ENCODE results near the gene CFAP119. TPM values are rescaled to one million over a fixed set of nuclear protein-coding genes. Genes with fewer than 3 reads are reported as not detected.
A peak's percentile ranks its signal among the peaks of the same experiment; 100 is the strongest.

The CFAP119 gene
- total and polyA plus RNA-seq, 7 donors, result 0.82 to 11.9 (median 2.5) TPM; not detected in 1

DNA sequence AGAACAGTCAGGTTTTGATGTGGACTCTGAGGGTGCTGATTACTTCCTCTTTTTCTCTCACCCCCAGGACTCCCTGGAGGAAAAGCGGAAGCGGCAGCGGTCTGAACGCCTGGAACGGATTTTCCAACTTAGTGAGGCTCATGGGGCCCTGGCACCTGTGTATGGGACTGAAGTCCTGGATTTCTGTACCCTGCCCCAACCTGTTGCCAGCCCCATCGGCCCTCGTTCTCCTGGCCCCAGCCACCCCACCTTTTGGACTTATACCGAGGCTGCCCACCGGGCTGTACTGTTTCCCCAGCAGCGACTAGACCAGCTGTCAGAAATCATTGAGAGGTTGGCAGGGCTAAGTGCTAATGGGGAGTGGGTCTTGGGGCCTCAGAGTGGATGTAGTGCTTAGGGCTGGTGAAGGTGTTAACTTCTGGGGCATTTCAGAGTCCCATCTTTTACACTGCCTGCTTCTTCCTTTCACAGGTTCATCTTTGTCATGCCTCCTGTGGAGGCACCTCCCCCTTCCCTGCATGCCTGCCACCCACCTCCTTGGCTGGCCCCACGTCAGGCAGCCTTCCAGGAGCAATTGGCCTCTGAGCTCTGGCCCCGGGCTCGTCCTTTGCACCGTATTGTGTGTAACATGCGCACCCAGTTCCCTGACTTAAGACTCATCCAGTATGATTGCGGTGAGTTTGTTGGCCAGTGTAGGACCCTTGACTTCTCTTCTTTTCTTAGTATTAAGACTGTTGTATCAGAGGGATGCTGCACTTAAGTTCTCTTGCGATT is 32.8 kb downstream of the CFAP119 start:
- no peaks in the 10 kb centered on the region for H3K27me3 ChIP-seq
- peak; percentile 67 for DNase-seq
- TF ChIP-seq POLR2AphosphoS5 (IDR thresholded peaks at IDR 0.05), result no peak
- no peak for TF ChIP-seq POLR2A (IDR thresholded peaks at IDR 0.05)
- TF ChIP-seq EP300 (IDR thresholded peaks at IDR 0.05), result no peak
- TF ChIP-seq CTCF (IDR thresholded peaks at IDR 0.05), result no peak
- no peaks in the 10 kb centered on the region for H3K4me1 ChIP-seq
- H3K36me3 ChIP-seq, result peaks cover 39 to 91% (median 63%) of the 10 kb centered on the region in 4 donors
- H3K27ac ChIP-seq, result no peak overlapping the region
- 33 to 73% methylated on average over 17 of the region's 17 CpGs for WGBS, 2 donors
- intact Hi-C loops (cut with DNase I), result no loop called here
- no peak overlapping the region for H3K4me3 ChIP-seq
- no peaks in the 10 kb centered on the region for H3K9me3 ChIP-seq

DNA sequence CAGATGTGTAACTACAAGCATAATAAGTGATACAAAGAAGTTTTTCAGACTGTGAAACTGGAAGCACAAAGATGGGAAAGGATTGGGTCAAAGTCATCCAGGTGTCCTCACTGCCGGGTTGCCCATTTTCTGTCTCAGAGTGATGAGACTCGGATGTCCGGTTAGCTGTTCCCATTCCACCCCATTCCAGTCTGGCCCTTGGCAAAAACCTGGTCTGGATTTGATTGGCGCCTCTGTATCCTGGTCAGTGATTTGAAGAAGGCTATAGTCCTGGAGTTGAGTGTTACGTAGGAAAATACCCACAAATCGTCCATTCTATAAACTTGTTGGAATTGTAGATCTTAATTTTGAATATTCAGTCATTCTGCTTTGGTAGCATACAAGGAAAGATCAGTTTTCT is 33.5 kb downstream of the CFAP119 start:
- Histone ChIP-seq H3K4me3 (no peak overlapping the region), H3K27me3 (no peaks in the 10 kb centered on the region), H3K4me1 (no peaks in the 10 kb centered on the region), H3K27ac (no peak overlapping the region), H3K36me3 (peaks cover 39 to 91% (median 63%) of the 10 kb centered on the region in 4 donors), H3K9me3 (no peaks in the 10 kb centered on the region)
- peak; percentile 39 for DNase-seq
- whole genome bisulfite sequencing, 2 donors, result 90 to 94% methylated on average over 6 of the region's 6 CpGs
- TF ChIP-seq CTCF (IDR thresholded peaks at IDR 0.05) (no peak), POLR2AphosphoS5 (IDR thresholded peaks at IDR 0.05) (no peak), POLR2A (IDR thresholded peaks at IDR 0.05) (no peak), EP300 (IDR thresholded peaks at IDR 0.05) (no peak)
- intact Hi-C loops (cut with DNase I), result no loop called here

DNA sequence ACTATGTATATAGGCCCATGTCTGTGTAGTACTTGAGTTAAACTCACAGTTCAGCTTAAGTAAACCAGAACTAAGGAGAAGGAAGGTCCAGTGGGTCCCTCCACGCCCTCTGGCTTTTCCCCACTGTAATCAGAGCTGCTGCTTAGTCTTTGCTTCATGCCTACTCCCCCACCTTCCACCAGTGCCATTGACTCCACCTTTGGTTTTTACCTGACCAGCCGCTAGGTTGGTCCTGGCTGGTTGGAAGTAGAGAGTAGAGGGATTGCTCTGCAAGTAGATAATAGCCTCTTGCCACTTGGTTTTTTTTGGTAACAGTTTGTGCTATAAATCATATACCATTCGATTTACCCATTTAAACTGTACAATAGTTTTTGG is 36.5 kb downstream of the CFAP119 start:
- WGBS, 2 donors, result 27 to 77% methylated on average over 3 of the region's 3 CpGs
- Histone ChIP-seq H3K4me1 (no peaks in the 10 kb centered on the region), H3K36me3 (peaks cover 41 to 91% (median 66%) of the 10 kb centered on the region in 4 donors), H3K27ac (peak overlapping the region in 1 of 4 donors; percentile 16), H3K27me3 (no peaks in the 10 kb centered on the region), H3K9me3 (no peaks in the 10 kb centered on the region), H3K4me3 (no peak overlapping the region)
- no peak for DNase-seq
- TF ChIP-seq POLR2A (IDR thresholded peaks at IDR 0.05) (no peak), POLR2AphosphoS5 (IDR thresholded peaks at IDR 0.05) (peak in 1 of 4 donors; percentile 8), EP300 (IDR thresholded peaks at IDR 0.05) (no peak), CTCF (IDR thresholded peaks at IDR 0.05) (no peak)
- intact Hi-C loops (cut with DNase I), result no loop called here

- Histone ChIP-seq H3K27ac (peak overlapping the region in 1 of 4 donors; percentile 16), H3K36me3 (peaks cover 44 to 91% (median 65%) of the 10 kb centered on the region in 4 donors), H3K4me3 (no peak overlapping the region), H3K27me3 (no peaks in the 10 kb centered on the region), H3K4me1 (no peaks in the 10 kb centered on the region), H3K9me3 (no peaks in the 10 kb centered on the region)
- WGBS, 2 donors, result 26 to 62% methylated on average over 23 of the region's 23 CpGs
- TF ChIP-seq EP300 (IDR thresholded peaks at IDR 0.05) (no peak), POLR2AphosphoS5 (IDR thresholded peaks at IDR 0.05) (no peak), POLR2A (IDR thresholded peaks at IDR 0.05) (no peak), CTCF (IDR thresholded peaks at IDR 0.05) (no peak)
- peak; percentile 69 for DNase-seq
- intact Hi-C loops (cut with DNase I), result no loop called here
Observed at GRCh38 chr16:30724641-30725417, 37.0 kb downstream of the CFAP119 start.

Data from sigmoid colon (tissue), 7 donors.